Astrocyte (in vitro differentiated cells and primary cell): Measurements from ENCODE around the gene FTH1. TPM values are rescaled to one million over a fixed set of nuclear protein-coding genes. Genes with fewer than 3 reads are reported as not detected.

Experiments used
- DNase-seq: peaks from one replicate; pipeline ENCODE4 v3.0.0-alpha.2; 2010; ENCODE audit warnings: low read depth
- FAIRE-seq: peaks from 2 replicates; lab custom pipeline; 2011; peaks lifted over from hg19 to GRCh38; lab: Jason Lieb, UNC
- H2AFZ ChIP-seq: 2 replicates; pipeline ENCODE4 v1.6.0; 2012; ENCODE audit warnings: low read depth, low read length, inconsistent platforms
- H3K27ac ChIP-seq: 2 replicates; pipeline ENCODE4 v1.5.1; 2011; ENCODE audit warnings: low read depth, low read length, inconsistent platforms
- H3K27me3 ChIP-seq: 2 replicates; pipeline ENCODE4 v1.6.0; 2011; ENCODE audit warnings: low read length, inconsistent platforms; ENCODE audit not compliant: insufficient read depth
- H3K36me3 ChIP-seq: 2 replicates; pipeline ENCODE4 v1.5.1; 2011; ENCODE audit warnings: low read length, inconsistent platforms; ENCODE audit not compliant: insufficient read depth
- H3K4me1 ChIP-seq: 2 replicates; pipeline ENCODE4 v1.5.1; 2011; ENCODE audit warnings: low read length, inconsistent platforms; ENCODE audit not compliant: insufficient read depth
- H3K4me2 ChIP-seq: 2 replicates; pipeline ENCODE4 v1.6.0; 2012; ENCODE audit warnings: low read length, inconsistent platforms
- H3K4me3 ChIP-seq: 2 replicates; pipeline ENCODE4 v1.5.1; 2011; ENCODE audit warnings: low read depth, mild to moderate bottlenecking, low read length, inconsistent platforms; ENCODE audit not compliant: insufficient read depth
- H3K79me2 ChIP-seq: 2 replicates; pipeline ENCODE4 v1.6.0; 2012; ENCODE audit warnings: mild to moderate bottlenecking, low read length, inconsistent platforms; ENCODE audit not compliant: insufficient read depth
- H3K9ac ChIP-seq: 2 replicates; pipeline ENCODE4 v1.6.0; 2012; ENCODE audit warnings: mild to moderate bottlenecking, low read length, inconsistent platforms
- H3K9me3 ChIP-seq: 2 replicates; pipeline ENCODE4 v1.5.1; 2012; ENCODE audit warnings: low read depth, mild to moderate bottlenecking, low read length, inconsistent platforms; ENCODE audit not compliant: insufficient read depth
- H4K20me1 ChIP-seq: 2 replicates; pipeline ENCODE4 v1.6.0; 2012; ENCODE audit warnings: low read length, inconsistent platforms; ENCODE audit not compliant: insufficient read depth
- H3K27ac Mint-ChIP-seq: one replicate; pipeline ENCODE4 v1.8.0; 2021; ENCODE audit warnings: mild to moderate bottlenecking, mixed read lengths; ENCODE audit not compliant: unreplicated experiment
- H3K27me3 Mint-ChIP-seq: one replicate; pipeline ENCODE4 v1.8.0; 2021; ENCODE audit warnings: low read depth, mixed read lengths; ENCODE audit not compliant: unreplicated experiment
- H3K36me3 Mint-ChIP-seq: one replicate; pipeline ENCODE4 v1.8.0; 2021; ENCODE audit warnings: low read depth, mixed read lengths; ENCODE audit not compliant: unreplicated experiment
- H3K4me1 Mint-ChIP-seq: one replicate; pipeline ENCODE4 v1.8.0; 2021; ENCODE audit warnings: low read depth, mixed read lengths; ENCODE audit not compliant: unreplicated experiment
- H3K4me3 Mint-ChIP-seq: one replicate; pipeline ENCODE4 v1.8.0; 2021; ENCODE audit warnings: mild to moderate bottlenecking, moderate library complexity, mixed read lengths; ENCODE audit not compliant: unreplicated experiment
- H3K9me3 Mint-ChIP-seq: one replicate; pipeline ENCODE4 v1.8.0; 2021; ENCODE audit warnings: mild to moderate bottlenecking, mixed read lengths; ENCODE audit not compliant: unreplicated experiment
- EZH2 ChIP-seq: IDR thresholded peaks from 2 replicates; pipeline ENCODE4 v1.6.1; 2012; ENCODE audit warnings: mild to moderate bottlenecking, low read length, inconsistent platforms; ENCODE audit not compliant: insufficient read depth
- total RNA-seq: library from RNA; stranded (reverse); gene quantifications from 2 replicates; pipeline ENCODE4 v1.2.1, GENCODE V29; 2021
- TF ChIP-seq, protein P1 (sequence below): IDR thresholded peaks from 2 replicates; pipeline ENCODE4 v1.5.1; 2011; ENCODE audit warnings: low read depth, mild to moderate bottlenecking, inconsistent platforms, low read length, moderate library complexity; ENCODE audit not compliant: insufficient read depth

The FTH1 gene
- total RNA-seq, 1 donor from 2014 or later: 2,092 TPM

DNA sequence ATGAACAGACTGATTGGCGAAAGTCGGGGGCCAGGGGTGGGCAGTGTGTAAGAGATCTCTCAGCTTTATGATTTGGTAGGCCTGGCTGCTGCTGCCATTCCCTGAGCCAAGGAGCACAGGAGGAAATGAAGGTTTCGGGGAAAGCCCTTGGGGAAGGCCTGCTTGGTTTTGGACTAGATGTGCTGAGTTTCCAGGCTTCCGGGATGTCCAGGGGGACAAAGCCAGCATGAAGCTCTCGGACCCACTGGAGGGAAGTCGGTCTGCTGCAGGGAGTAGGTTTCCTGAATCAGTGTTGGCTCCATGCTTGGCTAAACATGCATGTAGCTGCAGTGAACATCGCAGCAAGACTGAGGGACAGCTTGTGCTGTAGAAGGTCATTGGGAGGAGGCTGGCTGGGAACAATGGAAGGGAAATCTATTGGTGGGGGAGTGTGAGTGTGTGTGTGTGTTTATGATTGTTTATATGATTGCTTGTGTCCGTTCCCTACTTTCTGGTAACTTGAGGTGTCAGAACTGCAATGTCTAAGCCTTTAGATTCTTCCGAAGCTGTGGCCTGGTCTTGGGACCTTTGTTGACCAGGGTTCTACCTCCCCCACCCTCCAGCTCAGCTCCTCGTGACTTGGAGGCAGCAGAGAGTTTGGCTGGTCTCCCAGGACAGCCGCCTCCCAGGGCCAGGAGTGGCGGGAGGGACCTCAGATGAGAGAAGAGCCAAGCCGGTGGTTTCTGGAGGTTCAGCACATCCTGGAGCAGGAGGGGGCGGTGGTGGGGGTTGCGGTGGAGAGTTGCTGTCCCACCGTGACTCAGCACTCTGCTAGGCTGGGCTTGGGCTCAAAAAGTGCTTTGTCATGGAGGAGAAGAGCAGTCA, 4.0 kb upstream of the FTH1 start:
- no peaks in the 10 kb centered on the region for H3K9me3 Mint-ChIP-seq
- peaks cover 51% of the 10 kb centered on the region for H3K4me1 Mint-ChIP-seq
- H3K36me3 Mint-ChIP-seq: peaks cover under 1% of the 10 kb centered on the region
- peak overlapping the region; percentile 15 for H3K4me3 Mint-ChIP-seq
- no peaks in the 10 kb centered on the region for H3K27me3 Mint-ChIP-seq
- DNase-seq: peak; percentile 98
- peaks cover 23% of the 10 kb centered on the region for H3K79me2 ChIP-seq
- peaks cover 6% of the 10 kb centered on the region for H4K20me1 ChIP-seq
- TF ChIP-seq, protein P1, sequence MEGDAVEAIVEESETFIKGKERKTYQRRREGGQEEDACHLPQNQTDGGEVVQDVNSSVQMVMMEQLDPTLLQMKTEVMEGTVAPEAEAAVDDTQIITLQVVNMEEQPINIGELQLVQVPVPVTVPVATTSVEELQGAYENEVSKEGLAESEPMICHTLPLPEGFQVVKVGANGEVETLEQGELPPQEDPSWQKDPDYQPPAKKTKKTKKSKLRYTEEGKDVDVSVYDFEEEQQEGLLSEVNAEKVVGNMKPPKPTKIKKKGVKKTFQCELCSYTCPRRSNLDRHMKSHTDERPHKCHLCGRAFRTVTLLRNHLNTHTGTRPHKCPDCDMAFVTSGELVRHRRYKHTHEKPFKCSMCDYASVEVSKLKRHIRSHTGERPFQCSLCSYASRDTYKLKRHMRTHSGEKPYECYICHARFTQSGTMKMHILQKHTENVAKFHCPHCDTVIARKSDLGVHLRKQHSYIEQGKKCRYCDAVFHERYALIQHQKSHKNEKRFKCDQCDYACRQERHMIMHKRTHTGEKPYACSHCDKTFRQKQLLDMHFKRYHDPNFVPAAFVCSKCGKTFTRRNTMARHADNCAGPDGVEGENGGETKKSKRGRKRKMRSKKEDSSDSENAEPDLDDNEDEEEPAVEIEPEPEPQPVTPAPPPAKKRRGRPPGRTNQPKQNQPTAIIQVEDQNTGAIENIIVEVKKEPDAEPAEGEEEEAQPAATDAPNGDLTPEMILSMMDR: no peak
- no peak for TF ChIP-seq EZH2
- peak overlapping the region; percentile 70 for H3K4me2 ChIP-seq
- peak overlapping the region; percentile 95 for H3K27ac ChIP-seq
- peaks cover 43% of the 10 kb centered on the region for H3K4me1 ChIP-seq
- no peaks in the 10 kb centered on the region for H3K36me3 ChIP-seq
- no peak for FAIRE-seq
- no peak overlapping the region for H3K4me3 ChIP-seq
- H2AFZ ChIP-seq: peak overlapping the region; percentile 39
- H3K9me3 ChIP-seq: no peaks in the 10 kb centered on the region
- H3K27me3 ChIP-seq: no peaks in the 10 kb centered on the region
- H3K9ac ChIP-seq: peak overlapping the region; percentile 76
- peak overlapping the region; percentile 92 for H3K27ac Mint-ChIP-seq

DNA sequence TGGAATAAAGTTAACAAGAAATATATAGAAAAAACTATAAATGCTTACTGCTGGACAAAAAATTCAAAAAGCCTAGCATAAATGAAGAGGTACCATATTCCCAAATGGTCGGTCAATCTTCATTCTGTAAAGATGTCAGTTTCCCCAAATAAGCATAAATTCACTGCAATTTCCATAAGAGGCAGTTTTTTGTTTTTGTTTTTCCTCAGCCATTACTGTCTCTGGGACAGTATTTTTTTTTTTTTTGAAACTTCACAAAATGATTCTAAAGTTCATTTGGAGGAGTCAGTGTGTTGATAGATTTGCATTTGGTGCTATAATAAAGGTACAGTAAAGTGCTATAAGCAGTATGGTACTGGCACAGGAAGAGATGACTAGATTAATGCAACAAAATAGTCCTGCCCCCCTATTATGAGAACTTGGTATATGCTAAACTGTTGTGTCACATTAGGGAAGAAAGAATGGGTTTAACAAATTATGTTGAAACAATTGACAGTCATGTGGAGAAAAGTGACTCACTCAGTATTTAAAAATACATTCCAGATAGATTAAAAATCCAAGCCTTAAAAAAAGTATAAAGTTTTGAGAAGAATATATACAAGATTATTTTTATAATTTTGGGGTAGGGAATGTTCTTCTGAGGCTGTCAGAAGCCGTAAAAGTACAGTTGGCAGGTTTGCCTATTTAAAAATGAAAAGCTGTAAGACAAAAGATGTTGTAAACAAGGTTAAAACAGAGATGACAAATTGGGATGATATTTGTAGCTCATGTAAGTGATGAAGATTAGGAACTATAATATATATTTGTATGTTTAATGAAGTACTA, 2.6 kb upstream of the FTH1 start:
- no peaks in the 10 kb centered on the region for H3K9me3 Mint-ChIP-seq
- FAIRE-seq (no peak), DNase-seq (peak; percentile 79)
- Histone ChIP-seq H3K4me2 (peak overlapping the region; percentile 37), H3K36me3 (peaks cover 6% of the 10 kb centered on the region), H4K20me1 (peaks cover 20% of the 10 kb centered on the region), H2AFZ (no peak overlapping the region), H3K9ac (peak overlapping the region; percentile 8), H3K27me3 (no peaks in the 10 kb centered on the region), H3K4me3 (no peak overlapping the region), H3K4me1 (peaks cover 47% of the 10 kb centered on the region), H3K27ac (peak overlapping the region; percentile 95), H3K79me2 (peaks cover 37% of the 10 kb centered on the region), H3K9me3 (no peaks in the 10 kb centered on the region)
- H3K36me3 Mint-ChIP-seq: peaks cover 7% of the 10 kb centered on the region
- TF ChIP-seq, protein P1: no peak
- no peak for TF ChIP-seq EZH2
- H3K4me3 Mint-ChIP-seq: no peak overlapping the region
- no peaks in the 10 kb centered on the region for H3K27me3 Mint-ChIP-seq
- peaks cover 44% of the 10 kb centered on the region for H3K4me1 Mint-ChIP-seq
- no peak overlapping the region for H3K27ac Mint-ChIP-seq
